ENCODE measurements around the gene KREMEN1.
"Not testable (repeated sequence)": the region's sequence is repeated elsewhere in the genome, so short reads cannot be mapped to it uniquely, and the experiment has no call there.

Gene KREMEN1

DNA sequence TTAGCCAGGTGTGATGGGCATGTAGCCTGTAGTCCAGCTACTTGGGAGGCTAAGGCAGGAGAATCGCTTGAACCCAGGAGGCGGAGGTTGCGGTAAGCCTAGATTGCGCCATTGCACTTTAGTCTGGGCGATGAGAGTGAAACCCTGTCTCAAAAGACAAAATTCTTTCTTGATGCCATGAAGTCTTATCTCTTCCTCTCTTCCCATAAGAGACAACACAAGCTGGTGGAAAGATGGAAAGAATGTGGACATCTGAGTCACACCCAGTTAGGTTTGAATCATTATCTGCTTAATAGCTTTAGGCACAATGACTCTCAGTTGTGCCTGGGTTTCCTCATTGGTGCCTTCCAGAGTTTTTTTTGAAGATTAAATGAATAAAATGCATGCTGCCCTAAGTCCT lies 35.3 kb downstream of the KREMEN1 start:
- DNase-seq (ENCODE audit: low read depth) = no peak

DNA sequence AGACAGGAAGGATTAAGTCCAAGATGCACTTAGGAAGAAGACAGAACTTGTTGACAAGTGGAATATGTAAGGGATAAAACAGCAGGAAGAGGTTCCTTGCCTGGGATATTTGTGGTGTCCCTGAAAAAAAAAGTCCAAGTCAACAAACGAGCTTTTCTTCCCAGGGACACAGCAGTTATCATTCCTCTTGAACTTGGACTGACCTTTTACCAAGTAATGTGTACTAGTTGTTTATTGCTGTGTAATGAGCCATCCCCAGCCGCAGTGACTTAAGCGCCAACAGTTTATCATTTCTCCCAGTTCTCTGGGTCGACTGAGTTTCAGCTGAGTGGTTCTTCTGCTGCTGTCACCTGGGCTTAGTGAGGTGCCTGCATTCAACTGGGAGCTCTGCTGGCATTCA lies 37.0 kb downstream of the KREMEN1 start:
- no peak for DNase-seq (ENCODE audit: low read depth)

DNA sequence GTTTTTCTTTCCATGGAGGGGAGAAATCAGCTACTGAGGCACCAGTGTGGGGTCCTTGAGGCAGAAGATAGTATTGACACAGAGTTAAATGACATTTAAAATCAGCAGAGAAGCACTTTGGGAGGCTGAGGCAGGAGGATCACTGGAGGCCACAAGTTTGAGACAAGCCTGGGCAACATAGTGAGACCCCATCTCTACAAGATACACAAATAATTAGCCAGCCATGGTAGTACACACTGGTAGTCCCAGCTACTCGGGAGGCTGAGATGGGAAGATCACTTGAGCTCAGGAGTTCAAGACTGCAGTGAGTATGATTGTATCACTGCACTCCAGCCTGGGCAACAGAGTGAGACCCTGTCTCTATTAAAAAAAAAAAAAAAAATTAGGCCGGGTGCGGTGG lies 38.1 kb downstream of the KREMEN1 start:
- DNase-seq (ENCODE audit: low read depth) = no peak

DNA sequence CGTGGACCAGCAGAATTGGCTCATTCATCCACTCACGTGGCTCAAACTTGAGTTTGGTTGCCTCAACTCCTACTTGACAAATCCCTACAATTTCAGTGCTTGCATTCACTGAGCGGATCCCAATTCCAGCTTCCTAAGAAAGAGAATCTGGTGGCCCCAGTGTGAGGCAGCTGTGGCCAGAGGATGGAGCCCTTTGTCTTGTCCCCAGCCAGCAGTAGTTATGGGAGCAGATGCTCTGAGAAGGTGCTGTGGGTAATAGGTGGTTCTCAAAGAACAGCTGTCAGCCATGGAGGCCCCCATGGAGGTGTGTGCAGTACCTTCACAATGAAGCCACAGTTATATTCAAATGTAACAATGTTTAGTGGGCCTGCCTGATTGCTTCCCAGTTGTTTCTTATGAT lies 39.3 kb downstream of the KREMEN1 start:
- no peak for DNase-seq (ENCODE audit: low read depth)

DNA sequence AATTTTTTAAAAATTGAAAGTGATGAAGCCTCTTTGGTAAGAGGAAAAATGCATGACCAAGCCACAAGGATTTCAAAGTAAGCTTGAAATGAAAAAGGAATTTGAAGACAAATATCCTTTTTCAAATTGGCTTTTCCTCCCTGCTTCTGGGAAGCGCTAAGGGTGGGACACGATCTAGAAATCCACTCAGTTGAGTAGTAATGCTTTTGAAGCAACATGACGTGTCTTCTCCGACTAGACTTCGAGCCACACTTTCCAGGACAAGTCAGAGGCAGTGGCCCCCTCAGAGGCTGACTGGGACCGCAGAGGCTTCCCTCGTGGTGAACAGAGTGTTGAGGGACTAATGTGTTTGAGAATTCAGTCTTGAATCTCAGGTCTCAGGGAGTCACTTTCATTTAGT lies 39.8 kb downstream of the KREMEN1 start:
- no peak for DNase-seq (ENCODE audit: low read depth)

DNA sequence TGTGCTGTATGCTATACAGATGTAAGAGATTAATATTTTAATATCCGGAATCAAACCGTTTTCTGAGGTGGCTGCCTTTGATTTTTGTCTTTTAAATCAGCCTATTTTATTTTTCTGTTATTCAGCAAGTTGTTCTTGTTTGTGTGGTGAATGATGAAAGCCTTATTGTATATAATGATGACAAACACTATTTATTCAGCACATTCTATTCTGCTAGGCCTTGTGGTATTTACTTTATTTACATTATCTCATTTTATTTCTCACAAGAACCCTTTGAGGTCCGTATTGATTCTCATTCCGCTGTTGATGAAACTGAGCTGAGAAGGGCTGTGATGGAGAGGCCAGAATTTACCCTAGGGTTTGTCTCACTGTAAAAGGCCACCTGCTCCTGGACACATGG lies 40.5 kb downstream of the KREMEN1 start:
- no peak for DNase-seq (ENCODE audit: low read depth)

DNA sequence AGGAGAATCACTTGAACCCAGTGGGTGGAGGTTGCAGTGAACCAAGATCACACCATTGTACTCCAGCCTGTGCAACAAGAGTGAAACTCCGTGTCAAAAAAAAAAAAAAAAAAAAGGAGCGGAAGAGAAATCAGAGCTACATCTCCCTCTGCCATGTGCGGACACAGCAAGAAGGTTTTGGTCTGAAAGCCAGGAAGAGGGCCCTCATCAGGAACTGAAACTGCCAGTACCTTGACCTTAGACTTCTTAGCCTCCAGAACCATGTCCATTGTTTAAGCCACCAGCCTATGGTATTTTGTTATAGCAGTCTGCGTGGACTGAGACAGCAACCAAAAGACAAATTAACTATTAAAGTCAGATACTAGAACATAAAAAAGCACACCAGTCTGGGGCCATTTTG lies 41.6 kb downstream of the KREMEN1 start:
- no peak for DNase-seq (ENCODE audit: low read depth)

DNA sequence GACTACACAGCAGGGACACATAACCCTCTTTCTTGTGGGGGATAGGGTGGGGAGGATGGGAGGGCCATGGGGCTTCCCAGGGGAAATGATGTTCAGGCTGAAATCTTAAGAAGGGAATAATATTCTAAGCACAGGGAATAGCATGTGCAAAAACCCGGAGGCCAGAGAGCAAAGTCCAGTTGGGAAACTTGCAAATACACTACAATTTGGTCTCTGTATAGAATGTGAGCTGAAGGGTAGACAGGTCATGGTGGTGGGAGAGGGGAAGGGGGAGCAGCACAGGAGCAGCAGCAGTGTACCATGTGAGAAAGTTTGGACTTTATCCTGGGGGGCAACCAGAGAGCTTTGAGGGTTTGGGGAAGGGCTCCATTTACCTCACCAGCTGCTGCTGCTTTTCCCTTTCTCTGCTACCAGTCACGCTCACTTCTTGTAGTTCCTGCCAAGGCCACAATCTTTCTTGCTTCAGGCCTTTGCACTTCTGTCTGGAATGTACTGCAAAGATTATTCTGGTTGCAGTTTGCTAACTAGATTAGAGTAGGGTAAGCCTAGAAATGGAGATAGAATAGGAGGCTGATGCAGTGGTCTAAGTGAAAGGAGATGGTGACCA lies 43.0 kb downstream of the KREMEN1 start:
- DNase-seq (ENCODE audit: low read depth) = no peak

DNA sequence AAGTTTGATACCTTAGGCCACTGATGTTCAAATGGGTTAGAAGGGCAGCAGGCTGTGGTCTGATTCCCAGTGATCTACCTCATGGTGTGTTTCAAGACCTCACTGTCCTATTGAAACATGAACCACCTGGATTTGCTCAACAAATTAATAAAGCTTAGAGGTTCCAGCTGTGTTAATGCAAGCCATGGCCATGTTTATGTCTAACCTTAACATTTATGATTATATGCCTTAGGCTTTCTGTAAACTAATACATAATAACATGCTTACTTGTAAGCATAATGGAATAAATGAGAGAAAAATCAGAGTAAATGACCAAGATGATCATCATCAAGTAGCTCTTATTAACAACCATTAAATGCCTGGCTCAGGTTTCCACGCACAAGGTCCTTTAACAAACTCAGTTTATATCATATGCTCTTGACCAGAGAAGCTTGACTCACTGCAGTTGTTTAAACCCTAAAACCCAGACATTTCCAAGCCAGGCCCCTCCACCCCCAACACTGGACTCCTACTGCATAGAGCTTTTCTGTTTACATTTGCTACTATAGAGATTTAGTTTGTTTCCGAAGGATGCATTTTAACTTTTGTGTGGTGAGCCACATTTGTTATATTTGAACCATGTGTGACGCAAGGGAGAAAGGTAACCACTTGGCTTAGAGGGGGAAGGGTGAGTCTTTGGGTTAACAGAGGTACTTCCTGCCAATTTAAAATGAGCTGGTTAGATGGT lies 43.7 kb downstream of the KREMEN1 start:
- no peak for DNase-seq (ENCODE audit: low read depth)

DNA sequence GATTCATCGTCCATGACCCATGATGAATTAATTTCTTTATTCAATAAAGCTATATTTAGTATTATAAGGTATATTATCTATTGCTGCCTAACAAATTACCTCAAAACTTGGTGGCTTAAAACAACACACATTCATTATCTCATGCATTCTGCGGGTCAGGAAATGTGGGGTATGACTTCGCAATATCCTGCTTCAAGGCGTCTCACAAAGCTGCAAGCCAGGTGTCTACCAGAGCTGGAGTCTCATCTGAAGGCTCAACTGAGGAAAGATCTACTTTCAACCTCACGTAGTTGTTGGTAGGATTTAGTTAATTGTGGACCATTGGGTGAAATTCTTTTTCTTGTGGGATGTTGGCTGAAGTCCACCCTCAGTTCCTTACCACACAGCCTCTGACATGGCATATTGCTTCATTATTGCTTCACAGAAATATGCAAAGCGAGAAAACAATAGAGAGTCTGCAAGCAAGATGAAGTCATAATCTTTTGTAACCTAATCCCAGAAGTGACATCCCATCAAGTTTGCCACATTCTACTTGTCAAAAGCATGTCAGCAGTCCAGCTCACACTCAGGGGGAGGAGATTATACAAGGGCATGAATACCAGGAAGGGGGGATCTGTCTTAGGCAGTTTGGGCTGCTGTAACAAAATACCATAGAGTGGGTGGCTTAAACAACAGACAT lies 45.1 kb downstream of the KREMEN1 start:
- no peak for DNase-seq (ENCODE audit: low read depth)

DNA sequence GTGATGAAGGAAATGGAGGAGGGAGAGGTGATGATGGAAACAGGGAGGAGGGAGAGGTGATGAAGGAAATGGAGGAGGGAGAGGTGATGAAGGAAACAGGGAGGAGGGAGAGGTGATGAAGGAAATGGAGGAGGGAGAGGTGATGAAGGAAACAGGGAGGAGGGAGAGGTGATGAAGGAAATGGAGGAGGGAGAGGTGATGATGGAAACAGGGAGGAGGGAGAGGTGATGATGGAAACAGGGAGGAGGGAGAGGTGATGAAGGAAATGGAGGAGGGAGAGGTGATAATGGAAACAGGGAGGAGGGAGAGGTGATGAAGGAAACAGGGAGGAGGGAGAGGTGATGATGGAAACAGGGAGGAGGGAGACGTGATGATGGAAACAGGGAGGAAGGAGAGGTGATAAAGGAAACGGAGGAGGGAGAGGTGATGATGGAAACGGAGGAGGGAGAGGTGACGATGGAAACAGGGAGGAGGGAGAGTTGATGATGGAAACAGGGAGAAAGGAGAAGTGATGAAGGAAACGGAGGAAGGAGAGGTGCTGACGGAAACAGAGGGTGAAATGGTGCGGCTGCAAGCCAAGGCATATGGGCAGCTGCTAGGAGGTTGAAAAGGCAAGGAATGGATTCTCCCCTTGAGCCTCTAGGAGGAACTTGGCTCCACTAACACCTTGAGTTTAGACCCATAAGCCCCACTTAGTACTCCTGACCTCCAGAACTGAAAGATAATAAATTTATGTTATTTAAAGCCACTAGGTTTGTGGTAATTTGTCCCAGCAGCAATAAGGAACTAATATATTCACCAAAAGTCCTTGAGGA lies 47.5 kb downstream of the KREMEN1 start:
- not testable (repeated sequence) for DNase-seq (ENCODE audit: low read depth)

DNA sequence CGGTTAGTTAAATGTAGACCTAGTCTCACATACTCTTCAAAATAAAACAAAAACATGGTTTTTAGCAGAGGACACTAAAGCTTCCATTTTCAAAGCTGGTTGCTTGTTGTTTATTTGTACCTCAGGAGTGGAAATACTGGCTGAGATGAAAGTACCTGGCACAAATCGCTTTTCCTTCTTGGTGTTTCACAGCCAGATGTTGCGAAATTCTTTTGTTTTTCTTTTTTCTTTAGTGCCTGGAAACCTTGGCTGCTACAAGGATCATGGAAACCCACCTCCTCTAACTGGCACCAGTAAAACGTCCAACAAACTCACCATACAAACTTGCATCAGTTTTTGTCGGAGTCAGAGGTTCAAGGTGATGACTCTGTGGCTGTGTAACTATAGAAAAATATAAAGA lies 48.3 kb downstream of the KREMEN1 start:
- DNase-seq (ENCODE audit: low read depth) = no peak

DNA sequence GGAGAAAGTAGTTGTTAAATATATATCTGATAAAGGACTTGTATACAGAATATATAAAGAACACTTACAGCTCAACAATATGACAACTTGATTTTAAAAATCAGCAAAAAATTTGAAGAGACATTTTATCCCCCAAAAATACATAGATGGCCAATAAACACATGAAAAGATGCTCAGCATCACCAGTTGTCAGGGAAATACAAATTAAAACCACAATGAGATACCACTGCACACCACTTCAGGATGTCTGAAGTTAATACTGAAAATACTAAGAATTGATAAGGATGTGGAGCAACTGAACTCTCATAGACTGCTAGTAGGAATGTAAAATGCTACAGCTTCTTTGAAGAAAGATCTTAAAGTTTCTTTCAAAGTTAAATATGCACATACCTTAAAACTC lies 49.2 kb downstream of the KREMEN1 start:
- DNase-seq (ENCODE audit: low read depth) = no peak

DNA sequence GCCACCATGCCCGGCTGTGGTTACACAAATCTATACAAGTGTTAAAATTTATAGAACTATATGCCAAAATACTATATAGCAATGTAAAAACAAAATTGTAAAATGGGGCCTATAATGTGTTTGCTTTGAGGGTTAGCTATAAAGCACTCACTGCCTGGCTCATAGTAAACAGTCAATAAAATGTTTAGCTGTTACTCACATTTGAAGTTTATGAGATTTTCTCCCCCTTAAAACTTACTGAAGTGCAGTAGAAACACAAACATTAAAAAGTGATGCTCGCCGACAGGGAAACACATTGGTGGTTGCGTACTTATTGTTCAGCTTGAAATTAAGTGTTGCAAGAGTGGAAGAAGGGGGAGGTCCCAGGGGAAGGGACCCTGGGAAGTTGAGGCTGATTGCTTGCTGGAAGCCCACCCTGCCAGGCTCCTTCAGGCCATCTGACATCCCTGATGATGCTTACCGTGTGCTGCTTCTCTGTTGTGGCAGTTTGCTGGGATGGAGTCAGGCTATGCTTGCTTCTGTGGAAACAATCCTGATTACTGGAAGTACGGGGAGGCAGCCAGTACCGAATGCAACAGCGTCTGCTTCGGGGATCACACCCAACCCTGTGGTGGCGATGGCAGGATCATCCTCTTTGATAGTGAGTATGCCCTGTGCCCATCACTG lies 52.1 kb downstream of the KREMEN1 start:
- DNase-seq (ENCODE audit: low read depth) = no peak

DNA sequence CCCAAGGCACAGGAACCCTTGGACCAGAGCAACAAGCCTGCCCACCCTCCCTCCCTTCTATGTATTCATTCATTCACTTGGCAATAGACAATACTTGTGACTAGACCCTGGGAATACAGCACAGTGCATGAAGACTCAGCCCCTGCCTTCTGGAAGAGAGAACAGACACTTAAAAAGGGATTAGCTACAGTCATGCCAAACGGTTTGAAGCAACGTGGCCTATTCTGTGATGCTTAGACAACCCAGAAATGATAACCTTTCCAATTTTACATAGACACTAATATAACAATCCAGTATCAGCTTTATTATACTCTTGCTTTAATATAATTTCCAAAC lies 52.6 kb downstream of the KREMEN1 start:
- no peak for DNase-seq (ENCODE audit: low read depth)

DNA sequence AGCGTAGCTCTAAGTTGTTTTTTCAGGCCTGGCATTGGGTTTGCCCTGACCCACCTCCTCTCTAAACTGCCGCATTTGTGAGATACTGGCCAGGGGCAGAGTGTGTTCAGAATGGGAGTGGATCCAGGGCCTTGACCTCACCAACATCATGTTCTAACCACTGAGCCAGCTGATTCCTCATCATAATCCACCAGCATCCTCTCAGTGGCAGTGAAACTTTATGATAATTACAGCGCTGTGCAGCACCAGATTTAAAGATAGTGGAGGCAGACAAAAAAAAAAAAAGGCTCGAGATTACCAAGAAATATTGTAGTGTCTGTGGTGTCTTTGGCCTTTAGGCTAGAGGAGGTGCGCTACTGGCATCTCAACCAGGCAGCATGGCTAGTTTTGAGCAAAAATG lies 53.0 kb downstream of the KREMEN1 start:
- no peak for DNase-seq (ENCODE audit: low read depth)

DNA sequence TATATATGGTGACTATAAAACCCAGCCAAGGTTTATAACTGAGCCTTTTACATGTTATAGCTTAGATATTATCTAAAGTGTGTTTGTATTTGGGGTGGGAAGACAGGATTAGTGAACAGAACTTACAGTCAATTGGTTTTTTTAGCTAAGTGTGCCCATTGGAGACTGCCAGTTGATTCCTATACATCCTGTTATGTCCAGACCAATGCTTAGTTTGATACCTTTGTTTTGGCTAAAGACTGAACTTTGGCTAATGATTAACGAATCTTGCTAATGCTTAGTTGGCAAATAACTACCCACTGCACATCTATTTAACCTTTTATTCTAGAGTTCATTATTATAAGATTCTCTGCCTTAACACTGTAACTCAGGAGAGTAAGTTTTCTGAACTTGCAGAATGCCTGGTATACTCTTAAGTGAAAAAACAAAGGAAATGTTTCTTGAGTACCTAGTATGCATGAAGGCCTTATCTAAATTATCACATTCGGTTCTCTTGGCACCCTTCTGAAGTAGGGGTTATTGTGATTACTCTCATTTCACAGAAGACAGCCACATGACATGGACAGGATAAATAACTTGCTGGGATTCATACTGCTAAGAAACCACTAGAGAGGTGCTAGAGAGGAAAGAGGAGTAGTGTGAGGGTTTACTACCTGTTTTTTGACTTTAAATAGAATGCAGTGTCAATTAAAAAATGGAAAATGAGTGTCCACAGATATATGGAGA lies 54.0 kb downstream of the KREMEN1 start:
- no peak for DNase-seq (ENCODE audit: low read depth)

DNA sequence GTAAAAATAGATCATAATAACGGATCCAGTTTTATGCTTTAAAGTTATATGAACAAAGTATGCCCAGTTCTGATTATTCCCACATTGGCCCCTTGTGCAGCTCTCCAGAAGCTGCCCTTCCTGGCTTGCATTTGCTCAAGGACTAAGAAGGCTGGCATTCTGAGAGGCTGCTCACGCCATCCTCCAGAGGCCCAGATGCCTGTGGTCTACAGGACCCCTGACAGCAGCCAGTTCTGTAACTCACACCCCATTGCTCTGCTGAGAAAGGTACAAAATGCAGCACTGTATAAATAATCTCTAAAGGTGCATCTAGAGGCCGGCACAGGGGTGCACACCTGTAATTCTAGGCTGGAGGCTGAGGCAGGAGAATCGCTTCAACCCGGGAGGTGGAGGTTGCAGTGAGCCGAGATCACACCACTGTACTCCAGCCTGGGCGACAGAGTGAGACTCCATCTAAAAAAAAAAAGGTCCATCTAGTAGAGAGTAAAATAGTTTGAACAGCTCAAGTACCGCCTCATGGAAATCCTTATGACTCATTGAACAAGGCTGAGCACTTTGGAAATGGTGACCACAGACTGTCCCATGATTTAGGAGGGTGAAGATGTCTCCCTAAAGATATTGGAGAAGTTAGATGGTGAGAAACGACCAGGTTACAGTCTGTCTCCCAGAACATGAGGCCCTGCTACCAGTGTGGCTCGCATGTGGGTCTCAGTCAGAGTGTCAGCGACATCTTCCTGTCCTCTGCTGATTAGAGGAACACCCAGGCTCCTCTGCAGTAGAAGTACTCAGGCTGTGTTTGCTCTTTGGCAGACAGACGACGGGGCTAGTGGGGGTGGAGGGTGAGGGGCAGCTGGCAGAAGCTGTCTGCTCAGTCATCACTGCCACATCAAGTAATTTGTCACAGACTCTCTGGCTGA lies 56.3 kb downstream of the KREMEN1 start:
- no peak for DNase-seq (ENCODE audit: low read depth)

DNA sequence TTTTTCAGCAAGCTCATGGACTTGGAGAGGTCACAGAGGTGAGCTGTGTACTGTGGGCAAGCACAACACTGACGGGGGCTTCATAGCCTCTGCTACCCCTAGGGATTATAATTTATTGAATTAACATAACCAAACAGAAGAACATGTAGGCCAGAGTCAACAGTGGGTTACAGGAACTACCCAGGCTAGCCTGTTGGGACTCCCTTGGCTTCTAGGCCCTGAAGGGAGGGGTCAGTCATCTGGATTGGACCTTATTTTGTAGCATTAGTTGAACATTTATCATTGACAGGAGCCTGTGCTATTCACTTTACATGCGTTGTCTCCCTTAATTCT lies 56.9 kb downstream of the KREMEN1 start:
- no peak for DNase-seq (ENCODE audit: low read depth)

DNA sequence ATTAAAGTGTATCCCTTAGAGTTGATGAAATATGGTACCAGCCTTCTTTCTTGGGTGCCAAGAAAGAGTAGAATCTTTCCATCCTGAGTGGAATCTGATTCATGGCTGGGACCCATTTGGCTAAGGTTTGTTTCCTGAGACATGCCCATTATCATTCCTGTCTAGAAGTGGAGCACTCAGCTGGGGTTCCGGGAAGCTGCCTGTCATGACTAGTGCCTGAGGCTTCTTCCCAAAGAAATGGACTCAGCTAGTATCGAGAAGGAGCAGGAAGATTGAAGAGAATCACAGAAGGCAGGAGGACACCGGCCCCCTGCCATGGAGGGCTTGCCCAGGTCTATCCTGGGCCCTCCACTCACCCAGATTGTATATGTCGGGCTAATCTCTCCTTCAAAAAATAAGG lies 57.6 kb downstream of the KREMEN1 start:
- no peak for DNase-seq (ENCODE audit: low read depth)
